PC-3 (cell line): ENCODE results near the gene PKIG.

ENCODE experiments used
- CTCF ChIP-seq: fragments of 300-600 bp; sonication (generic); conservative IDR thresholded peaks from 2 replicates; pipeline ENCODE4 v1.5.1; 2017; ENCODE audit warnings: antibody characterized with exemption, low read depth, mild to moderate bottlenecking, low read length
- EZH2 ChIP-seq: fragments of 300-600 bp; sonication (generic); IDR thresholded peaks from one replicate; pipeline ENCODE4 v1.6.1; 2017; ENCODE audit warnings: antibody characterized with exemption, mild to moderate bottlenecking, low read length; ENCODE audit not compliant: unreplicated experiment

GRCh38 chr20:44613575-44613974 is 31.2 kb downstream of the PKIG start:
- TF ChIP-seq CTCF, result no peak
- TF ChIP-seq EZH2, result no peak
